Hematopoietic multipotent progenitor cell treated with erythropoietin and hydrocortisone succinate and interleukin-3 and kit ligand, for 17 days (in vitro differentiated cells): ENCODE measurements around the gene DLGAP1.

Source experiments
- DNase-seq: peaks from one replicate; pipeline ENCODE4 v3.0.0-alpha.2; 2015; ENCODE audit warnings: low spot score

The DLGAP1 gene

DNA sequence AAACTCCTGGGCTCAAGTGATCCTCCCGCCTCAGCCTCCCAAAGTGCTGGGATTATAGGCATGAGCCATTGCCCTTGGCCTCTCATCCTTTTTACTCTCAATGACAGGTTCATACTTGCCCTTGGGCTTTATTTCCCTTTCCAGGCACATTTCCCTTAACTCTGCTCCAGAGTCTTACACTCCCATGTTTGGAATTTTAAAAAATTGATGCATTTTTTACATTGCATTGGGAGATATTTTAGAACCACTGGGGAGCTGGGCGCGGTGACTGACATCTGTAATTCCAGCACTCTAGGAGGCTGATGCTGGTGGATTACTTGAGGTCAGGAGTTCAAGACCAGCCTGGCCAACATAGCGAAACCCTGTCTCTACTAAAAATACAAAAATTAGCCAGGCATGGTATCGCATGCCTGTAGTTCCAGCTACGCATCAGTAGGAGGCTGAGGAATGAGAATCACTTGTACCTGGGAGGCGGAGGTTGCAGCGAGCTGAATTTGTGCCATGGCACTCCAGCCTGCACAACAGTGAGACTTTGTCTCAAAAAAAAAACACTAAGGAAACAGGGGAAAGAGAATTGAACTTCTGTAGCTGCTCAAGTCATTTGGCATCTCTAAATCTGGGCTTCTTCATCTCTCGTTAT lies 986.9 kb downstream of the DLGAP1 start:
- DNase-seq: no peak

DNA sequence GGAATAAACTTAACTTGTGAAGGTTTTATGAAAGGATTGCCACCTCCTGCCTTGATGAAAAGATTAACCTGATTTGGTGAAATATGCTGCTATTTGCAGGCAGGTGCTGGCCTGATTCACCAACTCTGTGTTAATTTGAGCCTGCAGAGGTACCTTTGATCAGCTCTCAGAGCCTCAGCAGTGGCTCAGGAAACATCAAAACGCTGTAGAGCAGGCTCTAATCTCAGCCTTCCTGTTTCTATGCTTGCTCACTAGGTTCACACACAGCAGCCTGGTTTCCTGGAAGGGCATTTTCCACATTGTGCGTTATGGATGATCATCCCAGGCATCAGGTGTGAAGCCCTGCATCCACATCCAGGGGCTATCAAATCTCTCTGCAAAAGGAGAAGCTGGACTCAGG lies 988.2 kb downstream of the DLGAP1 start:
- DNase-seq: no peak

DNA sequence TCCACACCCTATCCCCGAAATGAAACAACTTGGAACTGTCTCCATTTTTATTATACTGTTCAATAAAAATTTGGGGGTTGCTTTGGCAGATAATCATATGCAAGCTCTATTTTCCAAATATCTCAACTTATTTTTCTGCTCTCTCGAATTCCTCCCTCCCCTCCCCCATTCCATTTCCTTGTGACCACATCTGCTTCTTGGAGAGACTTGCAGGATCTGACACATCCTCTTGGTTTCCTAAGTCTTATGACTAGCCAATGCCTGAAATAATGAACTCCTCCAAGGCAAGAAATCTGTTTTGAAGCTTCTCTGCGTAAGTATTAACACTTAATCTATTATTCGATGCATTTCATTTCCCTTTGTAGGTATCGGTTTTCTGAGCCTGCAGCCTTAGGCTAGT lies 989.1 kb downstream of the DLGAP1 start:
- no peak for DNase-seq

DNA sequence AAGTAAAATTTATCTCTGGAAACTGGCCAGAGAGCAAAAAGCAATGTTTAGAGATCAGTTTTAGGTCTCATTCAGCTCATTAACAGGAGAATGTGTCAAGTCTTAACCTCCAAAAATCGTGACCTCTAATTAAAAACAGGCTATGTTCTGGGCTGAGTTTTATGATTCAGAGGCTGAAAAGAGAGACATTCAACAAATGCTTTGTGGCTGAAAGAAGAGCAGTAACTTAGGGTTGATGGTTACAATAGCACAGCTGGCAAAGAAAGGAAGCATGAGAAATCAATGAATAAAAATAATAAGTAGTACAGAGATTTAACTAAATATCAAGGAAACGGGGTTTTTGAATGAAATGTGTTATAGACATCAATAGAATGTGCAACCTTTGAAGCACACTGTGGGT lies 992.1 kb downstream of the DLGAP1 start:
- no peak for DNase-seq

DNA sequence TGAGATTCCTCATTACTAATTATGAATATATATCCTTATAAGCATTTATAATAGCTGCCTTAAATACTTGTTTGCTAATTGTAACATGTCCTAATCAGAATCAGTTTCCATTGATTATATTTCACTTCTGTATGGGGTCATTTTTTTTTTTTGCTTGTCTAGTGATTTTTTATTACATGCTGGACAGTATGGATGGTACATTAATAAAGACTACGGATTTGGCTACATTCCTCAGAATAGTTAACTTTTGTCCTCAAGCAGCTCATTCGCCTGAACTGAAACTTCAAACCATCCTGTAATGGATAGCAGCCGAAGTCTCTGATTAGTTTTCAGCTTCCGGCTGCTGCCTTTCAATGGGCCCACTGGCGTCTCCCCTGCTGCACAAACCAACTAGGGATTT lies 993.4 kb downstream of the DLGAP1 start:
- no peak for DNase-seq

DNA sequence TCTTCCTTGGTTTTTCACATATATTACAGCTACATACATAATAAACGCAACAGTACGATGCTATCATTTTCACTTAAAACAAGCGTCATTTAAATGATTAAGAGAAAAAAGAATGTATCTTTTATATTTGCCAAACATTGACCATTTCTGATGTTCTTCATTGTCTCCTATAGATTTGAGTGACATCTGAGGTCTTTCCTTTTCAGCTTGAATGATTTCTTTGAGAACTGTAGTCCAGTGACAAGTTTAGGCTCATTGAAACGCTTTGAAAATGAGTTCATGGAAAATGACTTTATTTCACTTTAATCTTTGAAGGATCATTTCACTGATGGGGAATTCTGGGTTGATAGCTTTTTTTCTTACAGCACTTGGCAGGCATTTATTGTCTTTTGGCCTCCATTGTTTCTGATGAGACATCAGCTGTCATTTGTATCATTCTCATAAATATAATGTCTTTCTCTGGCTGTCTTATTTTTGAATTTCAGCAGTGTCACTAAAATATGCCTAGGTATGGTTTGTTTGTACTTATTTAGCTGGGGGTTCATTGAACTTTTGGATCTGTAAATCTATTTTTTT lies 994.2 kb downstream of the DLGAP1 start:
- DNase-seq: no peak

DNA sequence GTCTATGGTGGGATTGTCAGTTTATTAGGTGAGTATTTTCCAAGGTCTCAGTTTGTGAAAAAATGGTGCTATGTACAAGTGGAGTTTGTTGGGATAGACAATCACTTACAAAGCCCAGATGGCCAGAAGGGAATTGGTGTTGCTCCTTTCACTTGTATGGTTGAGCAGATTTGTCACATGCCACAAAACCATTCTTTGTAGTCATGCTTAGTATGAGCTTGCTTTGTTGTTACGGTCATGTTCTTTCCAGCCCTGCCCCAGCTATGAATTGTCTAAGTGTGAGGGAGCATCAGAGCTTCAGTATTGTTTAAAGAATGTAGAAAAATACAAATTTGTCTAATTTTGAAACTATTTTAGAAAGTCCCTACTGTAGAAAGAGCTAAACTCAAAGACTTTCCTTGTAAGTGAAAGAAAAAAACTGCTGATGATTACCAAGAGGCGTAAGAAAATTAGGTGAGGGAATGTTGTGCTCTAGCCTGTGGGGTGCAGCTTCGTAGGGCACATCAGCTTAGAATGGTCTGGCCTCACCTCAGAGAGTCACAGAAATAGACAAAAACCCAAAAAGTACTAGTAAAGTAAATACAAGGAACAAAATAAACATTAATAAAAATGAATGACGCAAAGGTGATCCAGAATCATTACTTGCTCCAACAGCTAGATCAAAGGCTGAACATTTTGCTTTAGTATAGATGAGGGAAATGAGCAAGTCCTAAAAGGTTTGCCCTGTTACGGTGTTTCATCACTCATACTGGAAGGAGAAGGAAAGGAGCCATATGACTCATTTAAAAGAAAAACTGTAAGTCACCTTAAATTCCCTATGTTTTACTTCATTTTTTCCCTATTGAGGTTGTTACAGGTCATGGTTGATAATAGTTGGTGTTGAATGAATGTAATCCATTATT lies 995.9 kb downstream of the DLGAP1 start:
- no peak for DNase-seq

DNA sequence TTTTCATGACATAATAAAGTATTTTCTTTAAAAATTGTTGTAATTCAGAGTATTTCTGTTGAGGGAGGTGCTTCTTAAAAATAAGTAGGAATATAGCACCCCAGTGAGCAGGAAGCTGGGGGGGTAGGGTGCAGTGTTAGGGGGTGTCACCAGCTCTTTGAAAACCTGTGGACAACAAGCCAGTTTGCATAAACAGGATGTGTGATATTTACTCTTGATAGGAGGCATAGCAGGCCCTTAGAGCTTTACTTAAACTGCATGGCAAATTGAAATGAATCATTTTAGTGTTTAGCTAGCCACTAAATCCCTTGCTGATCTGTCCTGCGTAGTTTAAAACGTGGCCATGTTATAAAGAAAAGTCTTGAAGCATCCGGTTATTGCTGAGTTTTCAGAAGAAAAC lies 996.7 kb downstream of the DLGAP1 start:
- DNase-seq: no peak

DNA sequence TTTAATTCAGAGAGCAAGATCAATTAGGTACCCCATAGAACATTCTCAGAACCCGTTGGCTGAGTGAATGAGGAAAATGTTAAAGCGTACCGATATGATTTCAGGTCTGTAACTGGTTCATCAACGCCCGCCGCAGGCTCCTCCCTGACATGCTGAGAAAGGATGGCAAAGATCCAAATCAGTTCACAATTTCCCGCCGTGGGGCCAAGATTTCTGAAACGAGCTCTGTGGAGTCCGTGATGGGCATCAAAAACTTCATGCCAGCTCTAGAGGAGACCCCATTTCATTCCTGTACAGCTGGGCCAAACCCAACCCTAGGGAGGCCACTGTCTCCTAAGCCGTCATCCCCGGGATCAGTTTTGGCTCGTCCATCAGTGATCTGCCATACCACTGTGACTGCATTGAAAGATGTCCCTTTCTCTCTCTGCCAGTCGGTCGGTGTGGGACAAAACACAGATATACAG lies 997.8 kb downstream of the DLGAP1 start:
- no peak for DNase-seq

DNA sequence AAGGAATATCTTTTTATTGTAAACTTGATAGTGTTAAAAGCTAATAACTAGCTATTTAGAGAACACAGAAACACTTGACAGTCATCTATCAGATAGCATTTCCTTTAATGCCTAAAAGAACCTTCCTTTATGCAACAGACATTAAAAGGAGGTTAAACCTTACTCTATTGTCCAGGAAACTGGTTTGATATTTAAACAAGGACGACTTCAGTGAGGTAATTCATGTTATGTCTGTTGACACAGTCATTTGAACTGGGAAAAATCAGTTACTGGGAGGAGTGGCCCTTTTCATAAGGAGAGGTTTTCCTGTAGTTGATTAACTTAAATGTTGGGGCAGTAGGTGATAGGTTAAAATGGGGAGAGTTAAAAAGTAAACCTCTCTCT lies 998.4 kb downstream of the DLGAP1 start:
- no peak for DNase-seq

DNA sequence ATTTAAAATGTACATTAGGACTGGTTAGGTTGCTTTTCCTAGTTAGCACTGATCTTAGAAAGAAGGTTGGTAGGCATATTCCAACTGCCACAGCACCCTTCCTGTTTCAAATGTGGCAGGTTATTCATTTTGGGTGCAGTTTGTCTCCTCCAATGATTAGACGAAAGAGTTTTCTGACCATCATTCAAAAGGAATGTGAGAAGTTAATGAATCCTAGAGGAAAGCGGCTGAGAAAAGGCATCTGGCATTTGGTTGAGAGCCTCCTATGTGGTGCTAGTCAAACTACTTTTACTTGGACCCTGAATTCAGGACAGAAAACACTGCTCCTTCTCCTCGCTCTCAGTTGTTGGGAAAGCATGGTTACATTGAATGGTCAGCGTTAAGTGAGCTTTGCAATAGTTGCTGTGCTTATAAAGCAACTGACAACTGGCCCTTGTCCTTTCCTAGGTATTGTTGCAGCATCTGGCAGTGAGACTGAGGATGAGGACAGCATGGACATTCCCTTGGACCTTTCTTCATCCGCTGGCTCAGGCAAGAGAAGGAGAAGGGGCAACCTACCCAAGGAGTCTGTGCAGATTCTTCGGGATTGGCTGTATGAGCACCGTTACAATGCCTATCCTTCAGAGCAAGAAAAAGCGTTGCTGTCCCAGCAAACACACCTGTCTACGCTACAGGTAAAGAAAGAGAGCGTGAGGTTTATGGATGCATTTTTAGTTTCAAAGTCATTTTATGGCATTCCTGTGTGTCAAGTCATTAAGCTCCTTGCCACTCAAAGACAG lies 999.0 kb downstream of the DLGAP1 start:
- no peak for DNase-seq

DNA sequence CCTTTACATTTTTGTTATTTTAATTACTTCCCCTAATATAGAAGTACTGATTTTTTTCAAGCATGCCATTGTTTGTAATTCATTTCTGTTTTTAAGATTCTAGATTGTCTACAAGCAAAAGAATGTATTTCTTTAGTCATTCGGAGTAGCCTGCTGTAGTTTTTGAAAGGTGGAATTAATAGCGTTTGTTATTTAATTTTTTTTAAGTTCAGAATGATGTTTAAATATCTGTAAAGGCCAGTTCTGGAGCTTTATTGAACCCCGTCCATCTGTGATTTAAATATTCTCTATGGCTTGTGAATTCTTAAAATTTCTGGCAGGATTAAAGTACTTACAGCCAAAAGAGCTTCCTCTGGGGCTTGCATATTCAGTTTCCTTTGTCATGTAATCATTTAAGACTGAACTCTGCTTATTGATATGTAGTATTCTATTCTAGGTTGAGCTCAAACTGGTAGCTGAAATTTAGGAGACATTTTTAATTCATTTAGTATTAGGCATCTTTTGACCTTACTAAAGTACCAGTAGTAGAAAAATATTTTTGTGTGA lies 999.9 kb downstream of the DLGAP1 start:
- DNase-seq: no peak

DNA sequence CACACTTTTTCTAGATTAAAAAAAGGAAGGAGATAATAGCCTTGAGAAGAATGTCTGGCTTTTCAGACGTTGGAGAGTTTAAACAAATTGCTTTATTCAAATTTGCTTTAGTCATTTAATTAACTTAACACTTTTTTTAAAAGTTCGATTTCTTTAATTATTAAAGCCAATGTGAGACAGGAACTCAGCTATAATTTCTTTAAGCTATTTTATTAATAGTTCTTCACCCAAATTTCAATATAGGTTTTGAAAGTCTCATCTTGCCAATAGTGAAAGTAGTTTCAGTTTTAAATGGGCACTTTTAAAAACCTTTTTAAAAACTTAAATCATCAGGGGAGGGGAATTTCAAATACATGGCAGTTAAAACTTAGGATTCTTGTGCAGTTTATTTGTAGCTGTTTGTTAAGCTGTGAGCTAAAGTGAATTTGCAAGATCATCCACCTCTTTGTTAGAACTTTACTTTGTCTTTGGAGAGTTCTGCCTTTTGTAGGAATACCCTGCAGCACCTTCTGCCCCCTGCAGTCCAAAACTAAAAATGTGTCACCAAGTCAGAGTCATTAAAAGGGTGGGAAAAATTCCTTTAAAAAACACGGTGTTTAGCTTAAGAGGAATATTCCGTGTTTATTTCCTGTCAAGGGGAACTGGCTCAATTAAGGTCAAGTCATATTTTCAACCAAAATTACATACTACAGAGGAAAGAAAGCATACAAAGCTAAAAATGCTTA lies 1000.6 kb downstream of the DLGAP1 start:
- DNase-seq: peak; percentile 84

DNA sequence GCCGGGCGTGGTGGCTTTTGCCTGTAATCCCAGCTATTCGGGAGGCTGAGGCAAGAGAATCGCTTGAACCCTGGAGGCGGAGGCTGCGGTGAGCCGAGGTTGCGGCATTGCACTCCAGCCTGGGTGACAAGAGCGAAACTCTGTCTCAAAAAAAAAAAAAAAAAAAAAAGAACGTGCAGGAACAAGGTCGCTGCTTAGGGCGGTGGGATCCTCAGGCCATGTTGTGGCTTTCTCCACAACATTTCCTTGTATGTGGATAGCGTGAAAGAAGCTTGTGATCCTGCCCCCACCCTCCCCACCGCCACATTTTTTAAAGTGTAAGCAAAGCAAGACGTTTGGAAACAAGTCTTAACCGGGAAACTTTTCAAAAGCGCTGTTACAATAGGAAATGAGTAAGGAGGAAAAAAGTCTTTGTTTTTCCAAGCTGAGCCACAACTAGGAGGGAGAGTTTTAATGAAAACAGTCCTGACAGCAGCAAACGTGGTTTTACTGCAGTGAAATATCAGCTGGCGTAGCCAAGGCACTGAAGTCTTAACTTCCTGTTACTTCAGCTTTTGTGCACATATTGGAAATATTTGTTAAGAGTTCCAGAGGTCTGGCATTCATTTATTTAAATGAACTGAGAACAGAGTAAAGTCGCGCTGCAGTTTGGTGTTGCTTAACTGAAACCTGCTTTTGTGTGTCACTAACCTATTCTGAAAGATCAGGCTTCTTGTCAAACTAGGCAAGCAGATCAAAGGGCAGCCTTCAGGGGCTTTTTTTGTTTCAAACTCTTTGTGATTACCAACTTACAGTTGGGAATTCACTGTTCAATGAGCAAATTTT lies 1001.4 kb downstream of the DLGAP1 start:
- peak; percentile 67 for DNase-seq

DNA sequence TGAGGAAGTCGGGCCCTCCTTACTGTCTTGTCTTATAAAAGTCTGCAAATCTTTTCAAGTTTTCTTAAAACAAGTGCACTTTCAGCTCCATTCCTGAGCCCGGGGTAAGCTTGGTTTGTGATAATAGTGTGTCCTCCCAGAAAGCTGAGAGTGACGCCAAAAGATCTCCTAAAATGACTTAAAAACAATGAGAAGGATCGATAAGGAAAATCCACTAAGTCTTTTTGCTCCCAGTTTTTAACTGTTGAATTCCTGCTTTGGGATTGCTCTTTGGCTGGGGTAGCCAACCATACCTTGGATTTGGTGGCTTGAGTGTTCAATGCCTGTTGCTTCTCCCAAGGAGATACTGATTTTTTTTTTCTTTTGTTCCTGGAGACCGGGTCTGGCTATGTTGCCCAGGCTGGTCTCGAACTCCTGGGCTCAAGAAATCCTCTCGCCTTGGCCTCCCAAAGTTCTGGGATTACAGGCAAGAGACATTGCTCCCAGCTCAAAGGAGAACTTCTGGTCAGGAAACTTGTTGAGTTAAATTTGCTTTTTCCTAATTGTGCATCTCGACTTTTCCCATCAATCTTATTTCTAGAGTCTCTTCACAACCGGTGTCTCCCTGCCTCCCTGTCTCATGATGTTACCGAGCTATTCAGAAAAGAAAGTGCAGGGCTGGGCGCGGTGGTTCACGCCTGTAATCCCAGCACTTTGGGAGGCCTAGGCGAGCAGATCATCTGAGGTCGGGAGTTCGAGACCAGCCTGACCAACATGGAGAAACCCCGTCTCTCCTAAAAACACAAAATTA lies 1002.2 kb downstream of the DLGAP1 start:
- DNase-seq: peak; percentile 51

DNA sequence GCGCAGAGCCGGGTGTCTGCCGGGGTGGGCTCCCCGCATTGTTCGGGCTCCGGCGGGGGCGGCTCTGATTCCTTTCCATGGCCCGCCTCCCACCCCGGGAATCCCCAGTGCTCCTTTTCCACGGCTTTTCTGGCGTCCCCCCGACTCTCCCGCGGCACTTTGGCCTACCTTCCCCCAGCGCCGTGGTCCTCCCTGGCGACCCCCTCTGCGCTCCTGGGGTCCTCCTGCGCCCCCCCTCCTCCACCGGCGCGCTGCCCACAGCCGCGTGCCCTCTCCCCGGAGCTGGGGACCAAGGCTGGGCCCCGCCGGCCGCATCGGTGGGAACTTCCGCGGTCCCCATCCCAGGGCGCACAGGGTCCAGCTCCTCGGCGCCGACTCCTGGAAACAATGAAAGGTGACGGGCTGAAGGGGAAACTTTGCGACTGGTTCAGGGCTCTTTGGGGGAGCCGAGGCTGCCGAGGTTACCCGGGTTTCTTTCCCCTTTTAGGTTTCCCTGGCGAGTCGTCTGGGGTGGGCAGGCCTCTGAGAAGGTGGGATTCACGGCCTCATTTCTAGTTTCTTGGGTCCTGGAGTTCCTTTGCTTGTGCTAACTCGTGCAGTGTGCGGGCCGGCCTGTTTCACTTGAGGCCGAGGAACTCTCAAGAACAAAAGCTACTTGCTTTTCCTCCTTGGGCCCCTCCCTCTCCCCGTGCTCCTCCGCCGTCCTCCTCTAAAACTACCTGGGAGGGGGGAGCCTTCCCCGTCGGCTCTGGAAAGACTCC lies 1002.9 kb downstream of the DLGAP1 start:
- DNase-seq: peak; percentile 71

DNA sequence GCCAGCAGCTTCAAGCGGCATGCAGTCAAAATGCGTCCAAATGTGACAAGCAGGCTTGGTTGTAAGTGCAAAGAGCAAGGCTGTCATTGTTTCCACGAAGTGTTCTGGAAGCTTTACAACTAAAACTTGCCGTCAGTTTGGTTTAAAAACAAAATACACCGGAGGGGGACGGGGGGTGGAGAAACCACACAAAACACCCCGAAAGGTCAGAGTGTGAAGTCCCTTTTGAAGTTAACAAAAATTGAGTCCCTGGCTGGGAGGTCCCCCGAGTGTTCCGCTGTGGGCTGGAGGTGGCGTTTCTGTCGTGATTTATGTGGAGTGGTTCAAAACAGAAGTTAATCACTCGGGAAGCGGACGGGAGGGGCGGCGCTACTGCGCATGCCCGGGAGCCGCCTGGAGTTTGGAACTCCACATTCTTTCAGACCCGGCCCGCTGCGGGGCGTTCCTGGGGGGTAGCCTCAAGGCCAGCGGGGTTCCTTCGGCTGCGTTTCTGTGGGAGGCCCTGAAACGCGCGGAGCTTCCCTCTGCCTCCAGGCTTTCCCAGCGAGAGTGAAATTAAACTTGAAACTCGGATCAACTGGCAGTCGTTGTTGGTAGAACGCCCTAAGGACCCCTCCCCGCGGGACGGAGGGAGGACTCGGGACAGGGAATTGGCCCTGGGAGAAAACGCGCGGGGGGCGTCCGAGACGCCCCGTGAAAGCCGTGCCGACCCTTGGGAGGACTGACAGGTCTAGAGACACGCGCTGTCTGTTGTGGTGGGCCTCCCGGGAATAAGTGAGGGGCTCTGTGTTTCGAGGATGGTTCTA lies 1003.7 kb downstream of the DLGAP1 start:
- DNase-seq: peak; percentile 94

DNA sequence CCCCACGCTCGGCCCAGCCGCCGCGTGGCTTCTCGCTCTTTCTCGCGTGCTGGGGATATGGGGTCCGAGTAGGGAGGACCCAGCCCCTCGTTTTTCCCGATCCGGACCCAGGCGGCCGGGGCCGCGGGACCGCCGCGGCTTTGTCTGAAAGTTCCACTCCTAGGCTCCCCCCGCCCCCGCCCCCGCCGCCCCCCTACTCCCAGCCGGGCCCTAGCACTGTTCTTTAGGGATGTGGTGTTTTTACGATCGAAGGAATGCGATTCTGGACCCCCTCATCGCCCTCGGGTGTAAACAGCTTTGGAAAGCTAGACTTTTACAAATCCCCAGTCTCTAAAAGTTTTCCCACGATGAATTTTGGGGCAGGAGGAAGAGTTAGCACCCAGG lies 1004.3 kb downstream of the DLGAP1 start:
- DNase-seq: no peak
